ENCODE measurements around the gene NUDT21.

Gene NUDT21

DNA sequence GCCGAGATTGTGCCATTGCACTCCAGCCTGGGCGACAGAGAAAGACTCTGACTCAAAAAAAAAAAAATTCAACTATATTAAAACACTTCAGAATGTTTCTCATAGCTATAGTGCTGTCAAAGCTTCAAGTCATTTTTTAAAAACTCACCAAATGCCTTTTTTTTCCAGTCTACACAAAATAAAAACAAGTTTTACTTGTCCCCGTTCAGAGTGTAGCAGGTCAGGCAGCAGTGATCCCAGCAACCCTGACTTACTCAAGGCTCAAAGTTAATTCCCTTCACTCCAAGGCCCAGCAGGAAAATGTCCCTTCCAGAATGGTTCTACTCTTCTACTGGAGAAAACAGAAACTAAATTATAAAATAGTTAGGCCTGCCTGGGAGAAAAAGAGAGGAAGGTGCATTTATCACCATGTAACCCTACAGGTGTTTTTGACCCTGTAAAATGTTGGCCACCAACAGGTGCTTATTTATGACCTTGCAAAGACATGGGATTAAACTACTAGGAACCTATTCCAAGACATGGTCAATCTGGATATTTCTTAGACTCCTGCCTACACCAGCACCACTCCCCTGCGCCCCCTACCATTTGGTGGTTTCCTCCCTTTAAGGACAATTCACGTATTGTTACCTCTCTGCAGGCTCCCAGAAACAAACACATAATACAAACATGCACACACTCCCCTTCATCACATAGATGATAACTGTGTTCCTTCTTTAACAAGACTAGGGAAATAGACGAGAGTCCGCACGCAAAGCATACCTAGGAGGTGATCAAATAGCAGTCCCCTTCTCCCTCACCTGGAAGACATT lies 31.2 kb downstream of the NUDT21 start:
- Histone ChIP-seq H3K9me3 (ENCODE audit: control insufficient read depth, low read length) (no peaks in the 10 kb centered on the region), H3K4me1 (ENCODE audit: control insufficient read depth, insufficient read depth, low read length) (peaks cover 19% of the 10 kb centered on the region)
- WGBS, 2 experiments: 86% methylated on average over 8 of the region's 8 CpGs

DNA sequence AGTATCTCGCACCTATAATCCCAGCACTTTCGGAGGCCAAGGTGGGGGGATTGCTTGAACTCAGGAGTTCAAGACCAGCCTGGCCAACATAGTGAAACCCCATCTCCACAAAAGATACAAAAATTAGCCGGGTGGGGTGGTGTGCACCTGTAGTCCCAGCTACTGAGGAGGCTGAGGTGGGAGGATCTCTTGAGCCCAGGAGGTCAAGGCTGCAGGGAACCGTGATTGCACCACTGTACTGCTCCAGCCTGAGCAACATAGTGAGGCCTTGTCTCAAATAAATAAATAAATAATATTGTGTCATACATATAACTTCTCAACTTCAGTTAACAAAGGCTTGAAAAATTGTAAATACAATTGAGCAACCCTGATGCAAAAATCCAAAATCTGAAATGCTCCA lies 34.0 kb downstream of the NUDT21 start:
- H3K27me3 ChIP-seq (ENCODE audit: control insufficient read depth, insufficient read depth, low read length, poor library complexity, severe bottlenecking): no peaks in the 10 kb centered on the region
- WGBS, 2 experiments: 92 to 93% methylated on average over 4 of the region's 4 CpGs
- peaks cover 6% of the 10 kb centered on the region for H3K4me1 ChIP-seq (ENCODE audit: control insufficient read depth, insufficient read depth, low read length)
- no peaks in the 10 kb centered on the region for H3K9me3 ChIP-seq (ENCODE audit: control insufficient read depth, low read length)
- no peaks in the 10 kb centered on the region for H3K36me3 ChIP-seq (ENCODE audit: control insufficient read depth, insufficient read depth, low read length)
- H3K4me3 ChIP-seq (ENCODE audit: insufficient read depth, low read depth, low read length): no peak overlapping the region
- H3K27ac ChIP-seq (ENCODE audit: insufficient read depth, low read depth, low read length, poor library complexity, severe bottlenecking): no peak overlapping the region

More for the DNA sequence above, 31.2 kb downstream of the NUDT21 start:
- peaks cover 24% of the 10 kb centered on the region for H3K27me3 ChIP-seq (ENCODE audit: control insufficient read depth, insufficient read depth, low read length, poor library complexity, severe bottlenecking)
- no peak overlapping the region for H3K4me3 ChIP-seq (ENCODE audit: insufficient read depth, low read depth, low read length)
- no peak overlapping the region for H3K27ac ChIP-seq (ENCODE audit: insufficient read depth, low read depth, low read length, poor library complexity, severe bottlenecking)
- no peaks in the 10 kb centered on the region for H3K36me3 ChIP-seq (ENCODE audit: control insufficient read depth, insufficient read depth, low read length)

DNA sequence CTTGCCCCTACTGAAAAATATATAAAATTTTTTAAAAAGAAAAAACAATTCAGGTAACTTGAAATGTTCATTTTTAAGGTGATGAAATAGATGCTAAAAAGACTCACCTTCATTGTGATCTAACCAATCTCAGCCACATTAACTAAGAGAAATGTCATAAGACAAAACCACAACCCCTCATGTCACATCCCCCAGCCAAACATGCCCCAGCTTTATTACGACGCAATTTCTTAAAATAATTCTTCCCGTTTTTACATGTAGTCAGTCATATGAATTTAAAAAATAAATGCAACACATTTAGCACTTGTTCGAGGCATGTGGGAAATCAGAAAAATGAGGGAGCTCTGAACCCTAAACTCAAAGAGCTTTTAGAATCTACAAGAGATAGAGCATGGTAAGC lies 35.3 kb downstream of the NUDT21 start:
- Histone ChIP-seq H3K27ac (ENCODE audit: insufficient read depth, low read depth, low read length, poor library complexity, severe bottlenecking) (no peak overlapping the region), H3K9me3 (ENCODE audit: control insufficient read depth, low read length) (no peaks in the 10 kb centered on the region), H3K27me3 (ENCODE audit: control insufficient read depth, insufficient read depth, low read length, poor library complexity, severe bottlenecking) (no peaks in the 10 kb centered on the region), H3K4me1 (ENCODE audit: control insufficient read depth, insufficient read depth, low read length) (peaks cover 6% of the 10 kb centered on the region), H3K4me3 (ENCODE audit: insufficient read depth, low read depth, low read length) (no peak overlapping the region), H3K36me3 (ENCODE audit: control insufficient read depth, insufficient read depth, low read length) (peaks cover 5% of the 10 kb centered on the region)
- WGBS, 2 experiments: 100% methylated on average over 3 to 4 of the region's 4 CpGs

DNA sequence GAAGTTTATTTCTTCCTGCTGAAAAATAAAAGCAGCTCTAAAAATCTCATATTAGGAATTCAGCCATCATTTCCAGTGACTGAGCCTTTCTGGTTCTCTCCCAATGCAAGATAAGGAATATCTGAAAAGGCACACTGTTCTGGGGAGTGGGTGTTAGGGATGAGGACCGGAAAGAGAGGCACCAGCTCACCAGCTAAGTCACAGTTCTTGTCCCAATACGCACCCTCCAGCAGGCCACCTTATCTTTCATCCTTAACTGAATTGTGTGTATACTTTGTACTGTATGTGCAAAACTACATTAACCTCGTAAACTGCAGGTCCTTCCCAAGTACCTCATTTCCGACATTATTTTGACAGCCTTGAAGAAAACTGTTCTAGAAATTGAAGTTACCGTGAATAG lies 36.8 kb downstream of the NUDT21 start:
- Histone ChIP-seq H3K9me3 (ENCODE audit: control insufficient read depth, low read length) (no peaks in the 10 kb centered on the region), H3K27me3 (ENCODE audit: control insufficient read depth, insufficient read depth, low read length, poor library complexity, severe bottlenecking) (no peaks in the 10 kb centered on the region), H3K4me3 (ENCODE audit: insufficient read depth, low read depth, low read length) (no peak overlapping the region), H3K36me3 (ENCODE audit: control insufficient read depth, insufficient read depth, low read length) (peaks cover 5% of the 10 kb centered on the region), H3K4me1 (ENCODE audit: control insufficient read depth, insufficient read depth, low read length) (peaks cover 6% of the 10 kb centered on the region), H3K27ac (ENCODE audit: insufficient read depth, low read depth, low read length, poor library complexity, severe bottlenecking) (no peak overlapping the region)
- WGBS, 2 experiments: 83 to 88% methylated on average over 5 of the region's 5 CpGs

DNA sequence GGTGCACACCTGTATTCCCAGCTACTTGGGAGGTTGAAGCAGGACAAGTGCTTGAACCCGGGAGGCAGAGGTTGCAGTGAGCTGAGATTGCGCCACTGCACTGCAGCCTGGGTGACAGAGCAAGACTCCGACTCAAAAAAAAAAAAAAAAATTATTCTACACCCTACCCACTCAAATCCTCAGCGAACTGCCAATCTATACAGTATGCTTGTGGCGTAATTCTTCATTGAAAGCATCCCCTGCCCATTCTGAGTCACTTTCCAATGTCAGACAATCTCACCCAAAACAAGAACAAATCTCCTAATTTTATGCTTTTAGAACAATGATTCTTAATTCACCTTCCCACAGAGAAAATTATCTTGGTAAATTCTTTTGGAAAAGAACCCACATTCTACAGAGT lies 37.8 kb downstream of the NUDT21 start:
- WGBS, 2 experiments: 70 to 75% methylated on average over 5 of the region's 5 CpGs
- peaks cover 6% of the 10 kb centered on the region for H3K4me1 ChIP-seq (ENCODE audit: control insufficient read depth, insufficient read depth, low read length)

DNA sequence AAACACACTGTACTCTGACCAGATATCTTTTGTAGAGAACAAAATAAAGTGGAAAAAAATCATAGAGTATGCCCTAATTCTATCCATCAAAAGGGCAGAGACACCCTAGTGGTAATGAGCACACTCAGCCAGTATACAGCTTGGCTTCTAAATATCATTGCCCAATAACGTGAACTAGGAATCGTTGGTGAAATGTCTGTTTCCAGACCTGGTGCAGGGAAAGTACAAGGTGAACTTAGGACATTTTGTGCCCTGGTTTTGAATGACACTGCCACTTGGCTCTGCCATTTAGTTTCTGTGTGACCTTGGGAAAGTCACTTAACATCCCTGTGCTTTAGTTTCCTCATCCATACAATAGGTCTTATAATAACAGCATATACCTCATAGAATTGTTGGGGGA lies 39.5 kb downstream of the NUDT21 start:
- H3K9me3 ChIP-seq (ENCODE audit: control insufficient read depth, low read length): no peaks in the 10 kb centered on the region
- peaks cover 6% of the 10 kb centered on the region for H3K4me1 ChIP-seq (ENCODE audit: control insufficient read depth, insufficient read depth, low read length)
- H3K36me3 ChIP-seq (ENCODE audit: control insufficient read depth, insufficient read depth, low read length): peaks cover 5% of the 10 kb centered on the region
- no peak overlapping the region for H3K4me3 ChIP-seq (ENCODE audit: insufficient read depth, low read depth, low read length)
- H3K27ac ChIP-seq (ENCODE audit: insufficient read depth, low read depth, low read length, poor library complexity, severe bottlenecking): no peak overlapping the region
- WGBS, 2 experiments: 91 to 98% methylated on average over 2 of the region's 2 CpGs
- no peaks in the 10 kb centered on the region for H3K27me3 ChIP-seq (ENCODE audit: control insufficient read depth, insufficient read depth, low read length, poor library complexity, severe bottlenecking)

More for the DNA sequence above, 37.8 kb downstream of the NUDT21 start:
- Histone ChIP-seq H3K4me3 (ENCODE audit: insufficient read depth, low read depth, low read length) (no peak overlapping the region), H3K27me3 (ENCODE audit: control insufficient read depth, insufficient read depth, low read length, poor library complexity, severe bottlenecking) (no peaks in the 10 kb centered on the region), H3K27ac (ENCODE audit: insufficient read depth, low read depth, low read length, poor library complexity, severe bottlenecking) (no peak overlapping the region), H3K36me3 (ENCODE audit: control insufficient read depth, insufficient read depth, low read length) (peaks cover 5% of the 10 kb centered on the region), H3K9me3 (ENCODE audit: control insufficient read depth, low read length) (no peaks in the 10 kb centered on the region)

GRCh38 chr16:56411123-56411522 lies 40.0 kb downstream of the NUDT21 start:
- no peak overlapping the region for H3K4me3 ChIP-seq (ENCODE audit: insufficient read depth, low read depth, low read length)
- H3K27ac ChIP-seq (ENCODE audit: insufficient read depth, low read depth, low read length, poor library complexity, severe bottlenecking): no peak overlapping the region
- H3K4me1 ChIP-seq (ENCODE audit: control insufficient read depth, insufficient read depth, low read length): peaks cover 6% of the 10 kb centered on the region
- H3K27me3 ChIP-seq (ENCODE audit: control insufficient read depth, insufficient read depth, low read length, poor library complexity, severe bottlenecking): no peaks in the 10 kb centered on the region
- H3K9me3 ChIP-seq (ENCODE audit: control insufficient read depth, low read length): no peaks in the 10 kb centered on the region
- 86 to 92% methylated on average over 3 to 5 of the region's 5 CpGs for WGBS, 2 experiments
- peaks cover 5% of the 10 kb centered on the region for H3K36me3 ChIP-seq (ENCODE audit: control insufficient read depth, insufficient read depth, low read length)

GRCh38 chr16:56409195-56409594 lies 41.9 kb downstream of the NUDT21 start:
- Histone ChIP-seq H3K9me3 (ENCODE audit: control insufficient read depth, low read length) (no peaks in the 10 kb centered on the region), H3K4me3 (ENCODE audit: insufficient read depth, low read depth, low read length) (no peak overlapping the region), H3K27me3 (ENCODE audit: control insufficient read depth, insufficient read depth, low read length, poor library complexity, severe bottlenecking) (no peaks in the 10 kb centered on the region), H3K4me1 (ENCODE audit: control insufficient read depth, insufficient read depth, low read length) (no peaks in the 10 kb centered on the region), H3K36me3 (ENCODE audit: control insufficient read depth, insufficient read depth, low read length) (peaks cover 5% of the 10 kb centered on the region), H3K27ac (ENCODE audit: insufficient read depth, low read depth, low read length, poor library complexity, severe bottlenecking) (no peak overlapping the region)
- 88 to 91% methylated on average over 4 of the region's 4 CpGs for WGBS, 2 experiments

GRCh38 chr16:56408379-56409098 lies 42.6 kb downstream of the NUDT21 start:
- Histone ChIP-seq H3K27ac (ENCODE audit: insufficient read depth, low read depth, low read length, poor library complexity, severe bottlenecking) (no peak overlapping the region), H3K9me3 (ENCODE audit: control insufficient read depth, low read length) (no peaks in the 10 kb centered on the region), H3K36me3 (ENCODE audit: control insufficient read depth, insufficient read depth, low read length) (peaks cover 5% of the 10 kb centered on the region), H3K27me3 (ENCODE audit: control insufficient read depth, insufficient read depth, low read length, poor library complexity, severe bottlenecking) (no peaks in the 10 kb centered on the region), H3K4me3 (ENCODE audit: insufficient read depth, low read depth, low read length) (no peak overlapping the region), H3K4me1 (ENCODE audit: control insufficient read depth, insufficient read depth, low read length) (no peaks in the 10 kb centered on the region)
- 81 to 83% methylated on average over 7 of the region's 7 CpGs for WGBS, 2 experiments

GRCh38 chr16:56405977-56406672 lies 45.0 kb downstream of the NUDT21 start:
- Histone ChIP-seq H3K9me3 (ENCODE audit: control insufficient read depth, low read length) (no peaks in the 10 kb centered on the region), H3K27ac (ENCODE audit: insufficient read depth, low read depth, low read length, poor library complexity, severe bottlenecking) (no peak overlapping the region), H3K4me3 (ENCODE audit: insufficient read depth, low read depth, low read length) (no peak overlapping the region), H3K27me3 (ENCODE audit: control insufficient read depth, insufficient read depth, low read length, poor library complexity, severe bottlenecking) (no peaks in the 10 kb centered on the region), H3K4me1 (ENCODE audit: control insufficient read depth, insufficient read depth, low read length) (no peaks in the 10 kb centered on the region), H3K36me3 (ENCODE audit: control insufficient read depth, insufficient read depth, low read length) (peaks cover 3% of the 10 kb centered on the region)
- 74 to 82% methylated on average over 3 of the region's 4 CpGs for WGBS, 2 experiments

Data from ectodermal cell (in vitro differentiated cells).